Skeletal muscle tissue (tissue), 4 donors: ENCODE results near the gene ZNF282. TPM values are rescaled to one million over a fixed set of nuclear protein-coding genes. Genes with fewer than 3 reads are reported as not detected.

Experiments used
- H3K27ac ChIP-seq: one replicate; pipeline ENCODE4 v1.7.0; 2013; ENCODE audit warnings: mild to moderate bottlenecking, low read depth, low read length, inconsistent platforms
- H3K27me3 ChIP-seq, 3 donors: one replicate each; pipeline ENCODE4 v1.7.0; 2013; ENCODE audit warnings: low read length in 3 of 3; ENCODE audit not compliant: control insufficient read depth in 3 of 3, insufficient read depth in 3 of 3
- H3K36me3 ChIP-seq, 3 donors: one replicate each; pipeline ENCODE4 v1.7.0; 2013; ENCODE audit warnings: low read length in 3 of 3; ENCODE audit not compliant: control insufficient read depth in 3 of 3, insufficient read depth in 3 of 3
- H3K4me1 ChIP-seq, 3 donors: one replicate each; pipeline ENCODE4 v1.7.0; 2013; ENCODE audit warnings: low read length in 3 of 3, mild to moderate bottlenecking in 3 of 3; ENCODE audit not compliant: control insufficient read depth in 3 of 3, insufficient read depth in 3 of 3
- H3K4me3 ChIP-seq, 3 donors: one replicate each; pipeline ENCODE4 v1.7.0; 2013; ENCODE audit warnings: low read length in 3 of 3
- H3K9ac ChIP-seq, 3 donors: one replicate each; pipeline ENCODE4 v1.7.0; 2013; ENCODE audit warnings: low read length in 3 of 3, mild to moderate bottlenecking in 3 of 3, moderate library complexity in 2 of 3, low read depth in 1 of 3
- H3K9me3 ChIP-seq, 3 donors: one replicate each; pipeline ENCODE4 v1.7.0; 2013; ENCODE audit warnings: low read length in 3 of 3; ENCODE audit not compliant: control insufficient read depth in 3 of 3
- total RNA-seq: library from RNA; depleted of rRNA; stranded (reverse); fragments of >200 nt; gene quantifications from one replicate; pipeline ENCODE4 v1.2.3, GENCODE V29; 2014
- donor health status: Osteomylitis.

Gene ZNF282
- total RNA-seq: 22.4 TPM

GRCh38 chr7:149195180-149196150, at the start of gene ZNF282:
ZNF282 (plus strand) TSS chr7:149195546; CDS start chr7:149195590, 44 bp downstream.
- H3K9me3 ChIP-seq: no peaks in the 10 kb centered on the region
- H3K4me3 ChIP-seq: peak within 1 kb of the TSS; percentile 83 to 93 (median 89)
- H3K27ac ChIP-seq: peak within 1 kb of the TSS; percentile 70
- H3K27me3 ChIP-seq: peaks cover 0 to 7% (median 6%) of the 10 kb centered on the region in 3 donors
- peak within 1 kb of the TSS; percentile 87 to 95 (median 92) for H3K9ac ChIP-seq
- peaks cover 19 to 25% (median 22%) of the 10 kb centered on the region in 3 donors for H3K36me3 ChIP-seq
- peaks cover 14 to 25% (median 20%) of the 10 kb centered on the region in 3 donors for H3K4me1 ChIP-seq

GRCh38 chr7:149147072-149147751, 48.1 kb upstream of the ZNF282 start, which contains the start of gene ZNF398:
ZNF398 (plus strand) TSS chr7:149147453; CDS start chr7:149147743, 290 bp downstream.
- Histone ChIP-seq H3K9ac (peak within 1 kb of the TSS; percentile 89 to 95 (median 91)), H3K4me3 (peak within 1 kb of the TSS; percentile 91 to 96 (median 93)), H3K9me3 (no peaks in the 10 kb centered on the region), H3K27me3 (no peaks in the 10 kb centered on the region), H3K27ac (peak within 1 kb of the TSS; percentile 83), H3K36me3 (no peaks in the 10 kb centered on the region), H3K4me1 (peaks cover 7 to 11% (median 9%) of the 10 kb centered on the region in 3 donors)

- peak overlapping the region; percentile 84 to 91 (median 89) for H3K9ac ChIP-seq
- no peaks in the 10 kb centered on the region for H3K9me3 ChIP-seq
- peaks cover 7 to 11% (median 9%) of the 10 kb centered on the region in 3 donors for H3K4me1 ChIP-seq
- no peaks in the 10 kb centered on the region for H3K27me3 ChIP-seq
- peak overlapping the region; percentile 83 for H3K27ac ChIP-seq
- H3K4me3 ChIP-seq: peak overlapping the region; percentile 87 to 93 (median 91)
- H3K36me3 ChIP-seq: no peaks in the 10 kb centered on the region
Measured at GRCh38 chr7:149147752-149148653, 47.3 kb upstream of the ZNF282 start.

DNA sequence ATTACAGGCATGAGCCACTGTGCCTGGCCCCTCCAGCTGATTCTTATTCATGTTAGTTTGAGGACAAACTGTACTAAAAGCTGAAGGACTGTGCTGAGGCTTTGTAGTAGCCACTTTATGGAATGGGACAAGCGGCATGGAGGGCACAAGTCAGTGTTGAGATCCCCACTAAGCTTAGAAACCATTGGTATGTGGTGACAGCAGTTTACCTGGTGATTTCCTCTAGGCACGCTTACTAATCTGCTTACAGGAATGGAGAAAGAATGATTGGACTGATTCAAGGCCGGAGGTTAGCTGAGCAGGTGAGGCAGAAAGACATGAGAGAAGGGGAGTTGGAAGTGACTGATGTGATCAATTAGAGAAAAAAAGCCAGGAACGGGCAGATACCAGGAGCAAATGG, 44.4 kb upstream of the ZNF282 start:
- Histone ChIP-seq H3K9ac (no peak overlapping the region), H3K27ac (no peak overlapping the region), H3K9me3 (no peaks in the 10 kb centered on the region), H3K4me3 (no peak overlapping the region), H3K27me3 (no peaks in the 10 kb centered on the region), H3K4me1 (peaks cover 7 to 11% (median 9%) of the 10 kb centered on the region in 3 donors), H3K36me3 (peaks cover 7 to 10% (median 7%) of the 10 kb centered on the region in 3 donors)

DNA sequence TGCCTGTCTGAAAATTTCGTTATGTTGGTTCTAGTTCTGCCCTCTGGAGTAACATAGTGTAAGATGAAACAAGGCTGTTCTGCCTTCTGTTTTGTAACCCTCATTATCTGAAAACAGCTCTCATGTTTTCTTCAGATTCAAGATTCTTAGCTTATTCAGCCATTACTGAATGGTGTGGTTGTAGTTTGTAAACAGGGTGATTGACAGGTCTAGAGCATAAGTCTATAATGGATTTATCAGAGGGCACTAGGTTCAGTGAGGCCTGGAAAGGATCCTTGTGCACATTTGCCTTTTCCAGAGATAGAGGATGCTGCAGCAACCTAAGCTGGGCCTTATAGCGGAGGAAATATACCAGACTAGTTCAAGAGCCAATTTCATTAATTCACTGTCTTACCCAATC, 42.0 kb upstream of the ZNF282 start:
- Histone ChIP-seq H3K9me3 (no peaks in the 10 kb centered on the region), H3K9ac (no peak overlapping the region), H3K4me1 (peaks cover 3 to 5% (median 3%) of the 10 kb centered on the region in 3 donors), H3K27me3 (no peaks in the 10 kb centered on the region), H3K36me3 (peaks cover 8 to 15% (median 13%) of the 10 kb centered on the region in 3 donors), H3K27ac (no peak overlapping the region), H3K4me3 (no peak overlapping the region)

DNA sequence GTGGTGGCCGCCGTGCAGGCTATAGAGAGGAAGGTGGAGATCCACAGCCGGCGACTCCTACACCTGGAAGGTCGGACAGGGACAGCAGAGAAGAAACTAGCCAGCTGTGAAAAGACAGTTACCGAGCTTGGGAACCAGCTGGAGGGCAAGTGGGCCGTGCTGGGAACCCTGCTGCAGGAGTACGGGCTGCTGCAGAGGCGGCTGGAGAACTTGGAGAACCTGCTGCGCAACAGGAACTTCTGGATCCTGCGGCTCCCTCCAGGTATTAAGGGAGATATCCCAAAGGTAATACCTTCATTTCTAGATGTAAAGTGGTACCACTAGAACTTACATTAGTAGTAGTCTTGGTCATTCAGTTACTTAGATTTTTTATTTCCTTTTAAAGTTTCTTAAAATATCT, 41.3 kb upstream of the ZNF282 start:
- Histone ChIP-seq H3K4me1 (peaks cover 0 to 2% (median 0%) of the 10 kb centered on the region in 3 donors), H3K9ac (no peak overlapping the region)

DNA sequence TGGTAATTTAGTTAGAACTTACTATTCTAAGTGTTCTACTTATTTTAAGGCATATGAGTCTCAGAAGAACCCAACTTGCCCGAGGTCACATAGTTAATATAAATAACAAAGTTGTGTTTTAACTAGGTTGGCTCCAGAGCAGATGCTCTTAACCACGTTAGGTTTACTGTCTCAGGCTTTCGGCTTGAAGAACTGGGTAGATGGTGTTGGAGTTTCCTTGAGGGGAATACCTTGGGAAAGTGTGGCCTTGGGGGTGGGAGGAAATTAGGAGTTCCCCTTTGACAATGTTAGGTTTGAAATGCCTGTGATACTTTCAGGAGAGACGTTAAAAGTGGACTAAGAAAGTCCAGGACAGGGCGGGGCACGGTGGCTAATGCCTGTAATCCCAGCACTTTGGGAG, 38.4 kb upstream of the ZNF282 start:
- no peak overlapping the region for H3K9ac ChIP-seq
- H3K4me1 ChIP-seq: no peaks in the 10 kb centered on the region
- H3K27ac ChIP-seq: no peak overlapping the region
- no peak overlapping the region for H3K4me3 ChIP-seq
- H3K27me3 ChIP-seq: no peaks in the 10 kb centered on the region
- H3K36me3 ChIP-seq: peaks cover 13 to 19% (median 15%) of the 10 kb centered on the region in 3 donors
- no peaks in the 10 kb centered on the region for H3K9me3 ChIP-seq

More for the DNA sequence above, 41.3 kb upstream of the ZNF282 start:
- Histone ChIP-seq H3K27ac (no peak overlapping the region), H3K27me3 (no peaks in the 10 kb centered on the region), H3K36me3 (peaks cover 8 to 15% (median 13%) of the 10 kb centered on the region in 3 donors), H3K9me3 (no peaks in the 10 kb centered on the region), H3K4me3 (no peak overlapping the region)

DNA sequence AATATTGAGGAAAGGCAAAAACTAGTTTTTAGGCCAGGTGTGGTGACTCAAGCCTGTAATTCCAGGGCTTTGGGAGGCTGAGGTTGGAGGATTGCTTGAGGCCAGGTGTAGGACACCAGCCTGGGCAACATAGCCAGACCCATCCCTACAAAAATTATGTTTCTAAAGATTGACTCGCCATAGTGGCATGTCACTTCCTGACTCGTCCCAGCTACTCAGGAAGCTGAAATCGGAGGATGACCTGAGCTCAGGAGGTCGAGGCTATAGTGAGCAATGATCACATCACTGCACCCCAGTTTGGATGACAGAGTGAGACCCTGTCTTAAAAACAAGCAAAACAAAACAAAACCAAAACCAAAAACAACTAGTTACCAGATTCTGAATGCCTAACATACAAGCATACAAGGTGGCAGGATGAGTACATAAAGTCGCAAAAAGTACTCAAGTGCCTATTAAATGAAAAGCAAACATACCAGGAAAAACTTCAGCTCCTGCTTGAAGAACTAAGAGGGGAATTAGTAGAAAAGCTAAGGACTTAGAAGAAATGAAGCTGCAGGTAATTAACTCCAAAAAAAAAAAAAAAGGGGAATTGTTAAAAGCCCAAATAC, 34.0 kb upstream of the ZNF282 start:
- no peak overlapping the region for H3K4me3 ChIP-seq
- H3K27me3 ChIP-seq: no peaks in the 10 kb centered on the region
- H3K27ac ChIP-seq: no peak overlapping the region
- H3K36me3 ChIP-seq: peaks cover 10 to 18% (median 15%) of the 10 kb centered on the region in 3 donors
- H3K9me3 ChIP-seq: no peaks in the 10 kb centered on the region
- no peaks in the 10 kb centered on the region for H3K4me1 ChIP-seq
- no peak overlapping the region for H3K9ac ChIP-seq

GRCh38 chr7:149166142-149166541, 29.2 kb upstream of the ZNF282 start:
- Histone ChIP-seq H3K4me3 (no peak overlapping the region), H3K4me1 (no peaks in the 10 kb centered on the region), H3K27me3 (no peaks in the 10 kb centered on the region), H3K9me3 (no peaks in the 10 kb centered on the region), H3K27ac (no peak overlapping the region), H3K36me3 (peaks cover 21 to 42% (median 31%) of the 10 kb centered on the region in 3 donors), H3K9ac (no peak overlapping the region)
